ENCODE measurements around the gene NPY.
A peak's percentile ranks its signal among the peaks of the same experiment; 100 is the strongest.

- TF ChIP-seq CTCF (IDR thresholded peaks at IDR 0.05) (peak in 3 of 6 experiments; percentile 44 to 47 (median 45)), POLR2AphosphoS5 (IDR thresholded peaks at IDR 0.05) (no peak)
Measured at GRCh38 chr7:24290004-24290641, 6.1 kb downstream of the NPY start.

Data from upper lobe of left lung (tissue), 4 donors.